Fibroblast of villous mesenchyme (primary cell): Measurements from ENCODE around the gene KLHL6. TPM values are rescaled to one million over a fixed set of nuclear protein-coding genes. Genes with fewer than 3 reads are reported as not detected.

Experiments
- DNase-seq: peaks from one replicate; pipeline ENCODE4 v3.0.0-alpha.2; 2010; ENCODE audit warnings: low read depth
- H3K4me3 ChIP-seq: 2 replicates; pipeline ENCODE4 v1.5.1; 2011; ENCODE audit warnings: low read depth, mild to moderate bottlenecking, low read length
- total RNA-seq: library from RNA; depleted of rRNA; stranded (reverse); fragments of >200 nt; gene quantifications from 2 replicates; pipeline ENCODE4 v1.2.3, GENCODE V29; 2012
- TF ChIP-seq, protein P1 (sequence below): IDR thresholded peaks from 2 replicates; pipeline ENCODE4 v1.5.1; 2012; ENCODE audit warnings: low read depth, mild to moderate bottlenecking, low read length; ENCODE audit not compliant: insufficient read depth

Gene KLHL6
- total RNA-seq, 1 donor: not detected

DNA sequence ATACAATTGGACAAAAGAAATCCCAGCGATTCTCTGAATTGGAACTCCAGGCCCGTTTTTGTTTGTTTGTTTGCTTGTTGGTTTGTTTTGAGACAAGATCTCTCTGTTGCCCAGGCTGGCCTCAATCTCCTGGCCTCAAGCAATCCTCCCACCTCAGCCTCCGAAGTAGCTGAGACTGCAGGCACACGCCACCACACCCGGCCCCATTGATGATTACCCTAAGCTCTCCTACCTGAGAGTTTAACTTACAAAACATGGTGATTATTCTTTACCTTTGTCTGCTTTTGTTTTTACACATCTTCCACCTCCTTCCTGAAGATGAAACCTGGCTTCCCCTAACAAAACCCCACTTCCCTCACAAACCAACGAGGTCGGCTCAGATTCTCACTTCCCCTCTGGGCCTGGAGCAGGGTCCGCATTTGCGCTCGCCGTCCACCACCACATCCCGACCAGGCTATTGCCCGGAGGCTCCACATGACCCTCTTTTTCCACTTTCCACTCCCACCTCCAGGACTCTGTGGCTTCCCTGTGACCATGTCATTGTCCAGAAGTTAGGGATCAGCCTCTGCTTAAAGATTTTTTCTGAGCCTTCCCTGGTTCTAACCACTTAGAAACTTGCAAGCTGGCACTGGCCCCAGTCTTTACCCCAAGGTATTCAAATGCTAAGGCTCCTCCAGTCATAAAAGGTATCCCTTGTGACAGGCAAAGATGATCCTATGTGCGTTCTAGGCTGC, 14.8 kb downstream of the KLHL6 start:
- no peak overlapping the region for H3K4me3 ChIP-seq
- TF ChIP-seq, protein P1, sequence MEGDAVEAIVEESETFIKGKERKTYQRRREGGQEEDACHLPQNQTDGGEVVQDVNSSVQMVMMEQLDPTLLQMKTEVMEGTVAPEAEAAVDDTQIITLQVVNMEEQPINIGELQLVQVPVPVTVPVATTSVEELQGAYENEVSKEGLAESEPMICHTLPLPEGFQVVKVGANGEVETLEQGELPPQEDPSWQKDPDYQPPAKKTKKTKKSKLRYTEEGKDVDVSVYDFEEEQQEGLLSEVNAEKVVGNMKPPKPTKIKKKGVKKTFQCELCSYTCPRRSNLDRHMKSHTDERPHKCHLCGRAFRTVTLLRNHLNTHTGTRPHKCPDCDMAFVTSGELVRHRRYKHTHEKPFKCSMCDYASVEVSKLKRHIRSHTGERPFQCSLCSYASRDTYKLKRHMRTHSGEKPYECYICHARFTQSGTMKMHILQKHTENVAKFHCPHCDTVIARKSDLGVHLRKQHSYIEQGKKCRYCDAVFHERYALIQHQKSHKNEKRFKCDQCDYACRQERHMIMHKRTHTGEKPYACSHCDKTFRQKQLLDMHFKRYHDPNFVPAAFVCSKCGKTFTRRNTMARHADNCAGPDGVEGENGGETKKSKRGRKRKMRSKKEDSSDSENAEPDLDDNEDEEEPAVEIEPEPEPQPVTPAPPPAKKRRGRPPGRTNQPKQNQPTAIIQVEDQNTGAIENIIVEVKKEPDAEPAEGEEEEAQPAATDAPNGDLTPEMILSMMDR: no peak
- DNase-seq: no peak

DNA sequence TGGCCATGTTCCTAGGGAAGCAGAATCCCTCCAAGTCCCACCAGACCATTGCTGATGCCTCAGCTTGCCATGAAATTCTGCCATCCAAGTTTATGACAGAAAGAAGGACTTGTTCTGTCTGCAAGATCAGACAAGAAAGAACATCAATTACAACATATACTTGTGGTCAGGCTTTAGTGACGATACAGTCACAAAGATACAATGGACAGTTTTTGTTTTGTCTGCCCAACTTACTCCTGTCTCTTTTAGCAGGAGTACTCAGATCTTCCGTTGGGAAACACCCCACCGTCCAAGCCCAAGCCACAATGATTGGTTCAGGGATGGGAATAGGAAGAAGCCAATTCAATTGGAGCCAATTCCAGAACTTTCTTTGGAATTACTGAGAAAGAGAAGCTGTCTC, 15.7 kb downstream of the KLHL6 start:
- no peak overlapping the region for H3K4me3 ChIP-seq
- TF ChIP-seq, protein P1: no peak
- no peak for DNase-seq

DNA sequence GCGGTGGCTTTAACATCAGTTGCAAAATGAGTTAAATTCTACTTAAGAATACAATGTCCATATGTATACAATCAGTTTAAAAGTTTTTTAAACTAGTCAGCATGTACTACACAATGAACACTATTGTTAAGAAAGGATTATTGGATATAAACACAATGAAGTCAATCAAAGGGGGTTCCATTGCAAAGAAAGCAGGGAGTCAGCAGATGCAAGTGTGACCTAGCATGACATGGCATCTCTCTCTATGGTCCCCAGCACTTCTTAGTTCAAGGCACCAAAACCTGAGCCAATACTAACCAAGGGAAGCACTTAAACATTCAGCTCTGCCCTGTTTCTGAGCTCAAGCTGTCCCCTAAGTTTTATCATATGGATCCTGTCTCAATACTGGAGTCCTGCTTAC, 17.0 kb downstream of the KLHL6 start:
- TF ChIP-seq, protein P1: no peak
- no peak for DNase-seq
- no peak overlapping the region for H3K4me3 ChIP-seq

DNA sequence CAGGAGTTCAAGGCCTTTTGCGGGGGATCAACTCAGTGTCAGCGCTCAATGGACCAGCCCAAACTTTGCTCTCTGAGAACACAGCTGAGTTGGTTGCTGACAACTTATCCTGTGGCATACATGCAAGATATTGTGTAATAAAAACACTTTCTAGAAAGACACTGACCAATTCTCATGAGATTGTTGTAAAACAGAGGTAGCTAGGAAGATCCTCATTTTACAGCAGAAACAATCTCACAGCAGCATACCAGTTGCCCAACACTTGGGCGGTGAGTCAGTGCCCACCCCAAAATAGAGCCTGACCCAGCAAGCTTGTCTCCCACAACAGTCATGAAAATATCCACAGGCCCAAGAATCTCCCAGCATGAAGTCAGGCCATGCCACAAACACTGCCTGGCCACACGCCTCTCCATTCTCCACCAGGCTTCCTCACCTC, 18.2 kb downstream of the KLHL6 start:
- TF ChIP-seq, protein P1: no peak
- DNase-seq: peak; percentile 68
- H3K4me3 ChIP-seq: no peak overlapping the region

DNA sequence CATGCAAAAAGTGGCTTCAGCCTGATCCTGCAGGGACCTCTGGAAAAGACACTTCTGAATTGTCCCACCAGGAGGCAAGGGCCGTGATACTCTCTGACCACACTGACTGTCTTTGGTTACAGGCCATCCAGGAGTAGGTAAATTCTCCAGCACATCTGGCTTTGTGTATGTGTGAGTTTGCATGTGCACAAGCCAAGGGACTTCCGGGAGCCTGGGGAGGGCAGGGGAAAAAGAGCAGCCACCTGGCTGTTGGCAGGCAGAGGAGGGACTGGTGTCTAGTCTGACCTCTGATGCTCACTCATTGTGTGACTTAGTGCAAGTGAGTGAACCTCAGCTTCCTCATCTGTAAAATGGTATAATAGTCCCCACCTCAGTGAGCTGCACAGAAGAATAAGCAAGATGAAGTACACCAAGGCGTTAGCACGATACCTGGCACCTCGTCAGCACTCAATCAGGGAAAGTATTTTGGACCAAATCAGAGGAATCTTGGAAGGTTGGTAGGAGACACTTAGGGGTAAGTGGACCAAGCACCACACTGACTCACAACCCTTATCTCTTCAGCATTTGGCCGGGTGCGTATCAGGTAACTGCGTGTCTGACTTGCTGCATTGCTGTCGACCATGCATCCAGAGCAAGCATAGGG, 19.1 kb downstream of the KLHL6 start:
- no peak overlapping the region for H3K4me3 ChIP-seq
- TF ChIP-seq, protein P1: no peak
- DNase-seq: no peak

DNA sequence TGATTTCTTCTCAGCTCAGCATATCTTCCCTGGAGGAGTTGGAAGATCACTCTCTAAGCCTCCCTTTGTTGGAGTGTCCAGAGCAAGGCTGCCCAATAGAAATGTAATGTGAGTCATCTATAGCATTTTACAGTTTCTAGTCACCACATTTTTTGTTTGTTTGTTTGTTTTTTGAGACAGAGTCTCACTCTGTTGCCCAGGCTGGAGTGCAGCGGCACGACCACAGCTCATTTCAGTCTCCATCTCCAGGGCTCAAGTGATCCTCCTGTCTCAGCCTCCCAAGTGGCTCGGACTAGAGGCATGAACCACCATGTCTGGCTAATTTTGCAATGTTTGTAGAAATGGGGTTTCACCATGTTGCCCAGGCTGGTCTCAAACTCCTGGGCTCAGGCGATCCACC, 21.3 kb downstream of the KLHL6 start:
- DNase-seq: peak; percentile 10
- TF ChIP-seq, protein P1: no peak
- H3K4me3 ChIP-seq: no peak overlapping the region
